SK-N-DZ (cell line): ENCODE data around the gene HID1.

Experiments
- DNase-seq: peaks from one replicate; pipeline ENCODE4 v3.0.0-alpha.2; 2015; ENCODE audit warnings: low spot score

Gene HID1

DNA sequence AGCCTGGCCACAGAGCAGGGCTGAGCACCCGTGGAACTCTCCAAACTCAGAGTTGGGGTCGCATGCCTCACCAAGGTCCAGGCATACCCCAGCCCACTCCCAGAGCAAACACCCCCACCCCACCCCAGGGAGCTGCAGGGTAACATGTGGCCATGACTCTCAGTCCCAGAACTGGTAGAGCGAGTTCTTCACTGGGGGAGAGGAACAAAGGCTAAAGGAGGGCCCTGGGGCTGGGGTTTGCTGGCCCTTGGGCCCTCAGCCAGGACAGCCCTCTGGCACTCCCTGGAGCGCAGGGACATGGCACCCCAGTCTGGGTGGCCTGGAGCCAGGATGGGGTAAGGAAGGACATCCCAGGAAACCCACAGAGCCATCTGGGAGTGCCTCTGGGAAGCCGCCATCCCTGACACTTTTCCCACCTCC lies 4.2 kb downstream of the HID1 start:
- DNase-seq, result no peak

DNA sequence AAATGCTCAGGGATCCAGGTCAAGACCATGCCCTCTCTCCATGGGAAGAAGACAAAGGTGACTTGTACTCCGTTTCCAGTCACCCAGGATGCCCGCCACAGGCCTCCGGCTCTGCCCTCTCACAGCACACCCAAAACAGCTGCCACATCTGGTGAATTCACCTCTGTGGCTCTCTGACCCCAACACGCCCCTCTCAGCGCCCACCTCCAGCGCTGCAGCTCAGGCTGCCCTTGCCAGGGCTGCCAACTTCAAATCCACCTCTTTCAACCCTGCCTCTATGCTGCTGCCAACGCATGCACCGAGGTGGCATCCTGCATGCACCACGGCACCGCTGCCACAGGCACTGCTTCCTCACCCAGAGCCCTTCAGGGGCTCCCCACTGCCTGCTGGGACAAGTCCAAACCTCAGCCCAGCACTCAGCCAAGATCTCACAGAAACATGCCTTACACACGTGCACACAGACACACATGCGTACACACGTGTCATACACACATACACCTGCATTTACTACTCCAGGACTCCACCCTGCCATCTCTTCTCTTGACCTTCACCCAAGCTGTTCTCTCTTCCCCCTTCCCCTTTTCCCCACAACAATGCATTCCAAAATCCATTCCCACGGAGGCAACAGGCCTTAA lies 7.5 kb downstream of the HID1 start:
- no peak for DNase-seq

DNA sequence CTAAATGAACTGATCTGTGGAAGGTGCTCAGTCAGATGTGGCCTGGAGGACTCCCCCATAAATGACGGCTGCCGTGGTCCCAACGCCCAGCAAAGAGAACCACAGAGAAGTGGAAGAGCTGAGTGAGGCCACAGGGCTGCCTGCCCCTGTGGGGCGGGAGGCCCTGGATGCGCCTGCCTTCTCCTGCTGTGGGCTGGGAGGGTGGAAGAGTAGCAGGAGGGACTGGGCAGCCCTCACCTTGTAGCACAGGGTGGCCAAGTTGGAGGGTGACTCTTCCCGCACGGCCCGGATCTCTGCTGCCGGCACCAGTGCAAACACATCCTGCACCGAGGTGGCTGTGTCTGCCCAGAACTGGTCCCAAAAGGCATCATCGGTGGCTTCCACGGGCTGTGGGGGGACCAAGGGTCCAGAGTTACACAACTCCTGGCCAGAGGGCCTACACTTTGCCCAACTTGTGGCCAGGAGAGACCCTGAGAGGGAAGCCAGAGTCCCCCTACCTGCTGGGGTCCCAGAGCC lies 8.3 kb downstream of the HID1 start:
- DNase-seq, result no peak

DNA sequence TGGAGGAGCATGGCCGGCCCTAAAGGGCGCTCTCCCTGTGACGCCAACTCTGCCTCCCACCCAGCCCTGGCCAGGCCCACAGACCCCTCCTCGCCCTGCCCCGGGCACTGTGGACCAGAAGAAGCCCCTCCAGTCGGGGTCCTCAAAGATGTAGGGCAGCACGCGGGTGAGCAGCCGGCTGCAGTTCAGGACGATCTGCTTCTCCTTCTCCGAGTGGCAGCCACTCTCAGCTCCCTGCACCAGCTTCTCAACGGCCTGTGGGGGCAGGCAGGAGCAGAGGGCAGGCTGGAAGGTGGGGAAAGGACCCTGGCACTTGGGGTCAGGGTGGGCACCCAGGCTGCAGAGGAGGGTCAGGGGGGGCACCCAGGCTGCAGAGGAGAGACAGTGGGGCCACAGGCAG lies 8.9 kb downstream of the HID1 start:
- peak; percentile 51 for DNase-seq

DNA sequence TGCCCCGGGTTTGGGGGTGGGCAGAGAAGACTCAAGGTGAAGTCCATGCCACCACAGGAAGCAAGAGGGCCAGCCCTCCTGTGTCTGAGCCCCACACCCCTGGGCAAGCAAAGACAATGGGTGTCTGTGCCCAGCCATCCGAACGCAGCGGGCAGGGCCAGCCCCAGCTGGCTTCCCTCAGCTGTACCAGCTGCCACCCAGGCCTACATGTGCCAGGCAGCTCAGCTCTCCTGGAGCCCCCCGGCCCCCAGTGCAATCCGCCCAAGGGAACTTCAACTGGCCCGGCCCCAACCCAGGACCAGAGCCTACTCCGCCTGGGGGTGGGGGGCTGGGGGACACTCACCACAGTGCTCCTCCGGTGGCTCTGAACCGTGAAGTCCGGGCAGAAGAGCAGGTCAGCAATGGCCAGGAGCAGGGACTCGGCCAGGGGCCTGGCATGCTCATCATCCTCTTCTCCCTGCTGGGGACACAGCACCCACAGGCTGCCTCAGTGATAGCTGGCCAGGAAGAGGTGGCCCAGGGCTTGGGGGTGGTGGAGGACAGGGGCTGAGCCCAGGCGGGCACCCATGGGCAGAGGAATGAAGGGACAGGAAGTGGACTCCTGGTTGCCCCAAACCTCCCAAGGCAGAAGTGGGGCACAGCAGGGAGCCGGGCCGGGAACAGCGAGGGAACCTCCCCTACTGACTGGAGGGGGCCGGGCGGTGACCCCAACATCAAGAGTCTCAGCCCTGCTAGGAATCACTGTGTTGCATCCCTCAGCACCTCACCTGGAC lies 9.8 kb downstream of the HID1 start:
- no peak for DNase-seq

DNA sequence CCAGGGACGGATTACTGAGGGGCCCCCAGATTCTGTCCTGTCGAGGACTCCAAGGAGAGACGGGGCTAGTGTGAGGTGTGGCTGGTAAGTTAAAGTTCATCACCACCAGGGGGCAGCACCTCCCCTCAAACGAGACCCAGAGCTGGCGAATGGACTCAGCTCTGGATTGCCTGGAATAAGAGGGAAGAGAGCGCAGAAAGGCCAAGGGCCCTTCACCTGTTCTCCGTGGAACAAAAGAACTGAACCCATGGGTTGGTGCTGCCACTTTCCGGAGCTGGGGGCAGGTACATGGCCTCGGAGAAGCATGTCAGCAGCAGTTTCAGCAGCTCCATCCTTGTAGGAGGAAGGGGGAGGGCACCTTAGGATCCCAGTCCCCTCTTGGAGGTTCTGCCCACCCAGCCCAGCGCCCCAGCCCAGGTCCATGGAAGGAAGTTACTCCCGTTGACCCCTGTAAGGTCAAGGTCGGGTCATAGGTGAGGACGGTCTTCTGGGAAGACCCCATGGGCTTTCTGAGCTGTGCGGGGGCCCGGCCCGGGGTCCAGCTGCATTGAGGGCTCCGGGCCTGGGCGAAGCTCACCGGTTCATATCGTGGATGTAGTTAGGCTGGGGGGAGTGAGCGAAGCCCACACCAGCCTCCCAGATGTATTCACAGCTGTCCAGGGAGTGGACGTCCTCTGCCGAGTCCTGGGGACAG lies 10.8 kb downstream of the HID1 start:
- peak; percentile 90 for DNase-seq

DNA sequence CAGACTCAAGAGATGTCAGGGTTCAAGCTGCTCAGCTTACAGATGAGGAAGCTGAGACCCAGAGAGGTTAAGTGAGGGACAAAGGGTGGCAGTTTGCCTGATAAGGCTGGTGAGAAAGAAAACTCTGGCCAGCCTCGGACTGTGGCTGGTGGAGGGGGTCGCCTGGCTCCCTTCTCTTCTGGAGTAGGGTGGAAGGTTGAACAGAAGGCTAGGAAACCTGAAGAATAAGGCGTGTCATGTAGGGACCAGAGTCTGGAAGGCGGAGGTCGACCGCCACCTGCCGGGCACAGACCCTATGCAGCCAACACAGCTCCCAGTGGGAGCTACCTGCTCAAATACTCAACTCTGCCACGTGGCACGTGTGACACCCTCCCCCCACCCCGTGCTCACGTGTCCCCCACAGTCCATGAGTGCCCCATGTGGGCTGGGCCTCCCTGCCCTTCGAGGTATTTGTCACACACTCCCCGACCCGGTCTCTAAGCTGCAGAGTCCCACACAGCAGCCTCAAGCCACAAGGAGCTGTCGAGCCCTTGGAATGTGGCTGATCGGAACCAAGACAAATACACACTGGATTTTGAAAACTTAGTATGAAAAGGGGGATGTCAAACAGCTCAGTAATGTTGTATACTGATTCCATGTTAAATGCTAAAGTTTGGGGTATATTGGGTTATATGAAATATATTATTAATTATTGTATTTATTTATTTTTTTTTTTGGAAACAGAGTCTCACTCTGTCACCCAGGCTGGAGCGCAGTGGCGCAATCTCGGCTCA lies 11.8 kb downstream of the HID1 start:
- DNase-seq, result peak; percentile 85

DNA sequence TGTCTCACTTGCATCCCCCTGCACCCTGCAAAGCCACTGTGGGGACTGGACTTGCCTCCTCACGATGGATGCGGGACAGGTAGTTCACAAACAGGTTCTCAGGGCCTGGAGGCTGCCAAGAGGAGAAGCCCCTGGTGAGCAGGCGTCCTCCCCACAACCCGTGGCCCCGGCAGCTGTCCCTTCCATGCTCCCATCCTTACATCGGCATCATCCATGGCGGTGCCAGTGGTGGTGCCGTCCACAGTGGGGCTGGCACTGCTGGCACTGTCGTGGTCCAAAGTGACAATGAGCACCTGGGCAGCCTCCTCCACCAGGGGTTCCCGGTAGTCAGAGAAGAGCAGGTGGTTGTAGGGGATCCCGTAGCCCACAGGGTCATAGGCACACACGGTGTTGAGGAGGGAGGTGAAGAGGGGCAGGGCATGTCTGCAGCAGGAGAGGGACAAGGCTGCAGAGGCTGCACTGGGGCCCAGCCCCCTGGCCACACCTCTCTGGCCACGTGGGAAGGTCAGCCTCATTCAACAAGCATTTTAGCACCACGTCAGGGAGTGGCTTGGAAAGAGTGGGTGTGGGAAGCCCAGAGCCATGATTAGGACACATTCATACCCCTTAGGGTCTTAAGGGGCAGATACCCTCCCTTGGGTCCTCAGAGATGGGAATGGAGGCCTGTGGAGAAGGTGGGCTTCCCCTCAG lies 12.6 kb downstream of the HID1 start:
- DNase-seq, result no peak

DNA sequence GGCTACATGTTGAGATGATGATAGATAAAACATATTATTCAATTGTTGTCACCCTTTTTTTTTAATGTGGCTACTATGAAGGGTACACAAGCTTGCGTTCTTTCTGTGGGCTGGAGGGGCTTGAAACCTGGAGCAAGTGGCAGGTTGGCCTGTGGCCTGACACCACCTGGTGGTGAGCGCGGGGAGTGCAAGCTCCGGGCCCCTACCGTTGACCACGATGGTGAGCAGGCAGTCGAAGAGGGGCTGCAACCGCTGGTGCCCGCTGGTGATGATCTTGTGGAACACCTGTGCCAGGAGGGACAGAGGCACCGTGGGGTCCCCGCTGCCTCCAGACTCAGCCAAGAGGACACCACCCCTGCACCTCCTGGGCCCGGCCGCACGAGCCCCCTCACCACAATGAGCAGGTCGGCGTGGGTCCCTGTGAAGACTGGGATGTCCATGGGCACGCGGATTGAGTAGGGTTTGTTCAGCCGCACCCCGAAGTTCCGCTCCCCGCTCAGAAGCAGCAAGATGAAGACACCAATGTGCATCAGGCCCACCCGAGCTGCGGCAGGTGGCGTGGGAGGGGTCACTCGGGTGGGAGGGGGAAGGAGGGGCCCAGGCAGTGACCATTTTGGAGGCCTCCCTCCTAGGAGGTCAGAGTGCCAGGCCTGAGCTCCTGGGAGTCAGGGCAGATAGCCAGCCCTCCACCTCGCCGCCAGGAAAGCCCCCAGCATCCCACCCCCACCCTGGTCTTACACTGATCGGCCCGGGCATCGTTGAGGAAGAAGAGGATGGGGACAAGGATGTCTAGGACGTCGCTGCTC lies 14.4 kb downstream of the HID1 start:
- DNase-seq, result peak; percentile 74

DNA sequence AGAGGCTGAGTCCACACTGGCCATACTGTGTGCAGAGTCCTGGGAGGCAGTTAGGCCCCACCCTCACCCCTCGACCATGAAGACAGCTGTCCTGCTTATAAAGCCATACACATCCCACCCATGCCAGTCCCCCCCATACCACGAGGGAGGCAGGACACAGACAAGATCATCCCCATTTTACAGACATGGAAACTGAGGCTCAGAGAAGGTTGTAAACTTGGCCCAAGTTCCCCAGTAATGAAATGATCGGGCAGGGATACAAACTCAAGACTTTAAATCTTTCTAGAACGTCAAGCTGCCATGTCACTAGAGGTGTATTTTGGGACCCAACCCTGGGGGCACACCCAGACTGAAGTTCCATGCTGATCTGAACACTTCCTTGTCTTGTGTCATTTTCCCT lies 16.5 kb downstream of the HID1 start:
- DNase-seq, result no peak

DNA sequence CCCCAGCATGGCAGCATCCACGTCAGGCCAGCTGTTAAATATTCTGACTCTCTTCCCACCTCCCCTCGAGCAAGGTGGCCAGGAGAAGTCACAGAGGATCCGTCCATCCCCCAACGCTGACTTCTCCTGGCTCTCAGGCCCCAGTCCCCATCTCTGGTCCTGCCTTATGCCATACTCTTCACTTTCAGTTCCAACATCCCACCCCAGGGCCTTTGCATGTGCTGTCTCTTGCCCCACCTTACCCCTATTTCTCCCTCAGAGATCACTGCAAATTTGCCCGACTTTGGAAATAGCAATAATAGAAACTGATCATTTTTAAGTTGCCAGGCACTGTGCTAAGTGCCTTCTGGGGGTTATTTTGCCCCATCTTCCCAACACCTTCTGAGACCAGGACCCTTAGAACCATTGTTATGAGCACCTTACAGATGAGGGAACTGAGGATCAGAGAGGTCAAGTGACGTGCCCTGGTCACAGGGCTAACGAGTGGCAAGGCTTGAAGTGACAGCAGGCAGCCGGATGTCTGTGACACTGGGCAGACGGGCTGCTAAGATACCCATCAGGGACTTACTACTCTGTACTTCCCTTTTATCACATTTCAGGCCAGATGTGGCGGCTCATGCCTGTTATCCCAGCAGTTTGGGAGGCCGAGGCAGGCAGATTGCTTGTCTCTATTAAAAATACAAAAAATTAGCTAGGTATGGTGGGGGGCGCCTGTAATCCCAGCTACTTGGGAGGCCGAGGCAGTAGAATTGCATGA lies 17.7 kb downstream of the HID1 start:
- DNase-seq, result no peak

DNA sequence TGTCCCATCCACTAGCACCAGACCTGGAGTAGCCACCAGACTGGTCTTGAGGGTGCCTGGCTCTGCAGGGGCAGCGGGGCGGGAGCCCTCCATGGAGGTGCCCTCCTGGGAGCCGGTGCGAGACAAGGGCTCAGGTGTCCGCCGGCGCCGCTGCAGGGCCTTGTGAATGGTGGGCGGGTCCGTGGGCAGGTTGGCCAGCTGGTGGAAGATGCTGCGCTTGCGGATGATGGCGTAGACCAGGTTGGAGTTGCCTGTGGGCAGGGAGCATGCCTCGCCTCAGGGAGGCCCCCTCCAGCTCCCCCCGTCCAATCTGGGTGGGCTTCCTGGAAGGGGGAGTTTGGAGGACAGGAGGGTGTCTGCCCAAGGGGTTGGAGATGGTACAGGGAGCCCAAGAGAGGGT lies 18.4 kb downstream of the HID1 start:
- no peak for DNase-seq

DNA sequence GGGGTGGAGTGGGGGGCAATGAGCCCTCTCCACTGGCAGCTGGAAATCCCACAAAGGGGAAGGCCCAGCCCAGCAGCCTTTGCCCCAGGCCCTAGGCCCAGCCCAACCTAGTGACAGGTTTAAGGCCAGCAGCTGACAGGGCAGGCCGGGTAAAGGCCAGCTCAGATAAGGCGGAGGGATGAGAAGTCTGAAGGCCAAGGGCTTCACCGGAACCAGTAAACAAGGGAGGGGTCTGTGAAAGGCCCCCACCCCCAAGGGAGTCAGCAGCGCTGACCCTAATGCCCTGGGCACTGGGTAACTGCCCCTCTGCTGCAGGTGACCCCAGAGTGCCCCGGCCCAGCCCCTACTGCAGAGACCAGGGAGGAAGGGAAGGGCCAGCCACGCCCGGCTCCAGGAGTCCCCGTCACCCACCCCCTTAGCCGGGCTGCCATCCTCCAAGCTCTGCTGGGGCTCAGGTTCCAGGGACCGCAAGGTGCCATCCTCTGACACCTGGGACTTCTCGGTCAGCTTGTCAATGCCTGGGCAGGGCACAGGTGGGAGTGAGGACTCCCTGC lies 19.3 kb downstream of the HID1 start:
- DNase-seq, result no peak

DNA sequence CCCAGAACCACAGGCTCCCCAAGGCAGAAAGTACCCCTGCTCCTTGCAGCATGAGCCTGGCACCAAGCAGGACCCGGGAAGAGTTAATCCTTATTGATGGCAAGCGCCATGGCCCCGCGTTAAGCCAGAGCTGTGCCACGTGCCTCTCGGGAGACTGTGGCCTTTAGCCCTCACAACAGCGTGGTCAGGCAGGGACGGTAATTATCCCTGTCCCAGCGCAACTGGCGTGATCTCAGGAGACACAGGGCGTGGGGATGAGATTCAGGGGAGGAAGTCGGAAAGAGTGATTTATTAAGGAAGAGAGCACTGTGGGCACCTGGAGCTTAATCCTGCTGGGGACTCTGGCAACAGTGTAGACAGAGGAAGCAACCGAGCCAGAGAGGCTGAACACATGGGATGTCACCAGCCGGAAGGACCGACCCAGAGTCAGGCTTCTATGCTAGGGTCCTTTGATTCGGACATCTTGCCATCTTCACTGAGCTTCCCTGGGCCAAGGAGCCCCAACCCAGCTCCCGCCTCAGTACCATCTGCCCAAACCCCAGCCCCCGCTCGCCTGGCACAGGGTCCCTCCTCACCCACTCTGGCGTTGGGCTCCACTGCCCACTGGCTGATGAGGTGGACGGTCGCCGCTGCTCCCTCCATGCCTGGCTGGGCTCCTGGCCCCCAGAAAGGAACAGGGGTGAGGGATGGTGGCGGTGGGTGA lies 20.0 kb downstream of the HID1 start:
- no peak for DNase-seq

DNA sequence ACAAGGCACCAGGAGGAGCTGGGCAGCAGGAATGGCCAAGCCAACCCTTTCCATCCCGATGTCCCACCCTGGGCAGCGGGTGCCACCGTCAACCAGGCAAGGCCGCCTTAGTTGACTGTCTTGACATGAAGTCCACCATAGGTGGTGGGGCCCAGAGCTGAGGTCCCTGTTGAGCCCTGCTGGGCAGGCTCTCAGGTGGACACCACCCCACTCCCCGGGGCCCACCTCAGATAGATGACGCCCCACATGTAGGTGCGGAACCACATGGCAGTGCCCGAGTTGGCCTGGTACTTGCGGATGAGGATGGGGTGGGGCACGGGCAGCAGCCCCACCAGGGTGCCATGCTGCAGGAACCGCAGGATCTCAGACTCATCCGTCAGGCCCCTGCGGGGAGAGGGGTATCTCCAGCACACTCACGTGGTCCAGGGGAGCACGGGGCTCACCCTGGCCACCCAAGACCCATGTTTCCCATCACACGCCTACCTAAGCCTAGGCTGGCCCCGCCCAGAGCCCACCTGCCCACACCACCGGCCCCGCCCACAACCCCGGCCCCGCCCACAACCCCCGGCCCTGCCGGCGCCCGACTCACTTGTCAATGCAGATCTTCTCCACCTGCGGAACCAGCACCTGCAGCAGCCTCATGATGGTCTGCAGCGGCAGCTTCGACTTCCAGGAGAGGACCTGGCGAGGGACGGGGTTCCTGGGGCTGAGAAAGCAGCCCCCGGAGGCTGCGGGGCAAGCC lies 20.7 kb downstream of the HID1 start:
- no peak for DNase-seq

DNA sequence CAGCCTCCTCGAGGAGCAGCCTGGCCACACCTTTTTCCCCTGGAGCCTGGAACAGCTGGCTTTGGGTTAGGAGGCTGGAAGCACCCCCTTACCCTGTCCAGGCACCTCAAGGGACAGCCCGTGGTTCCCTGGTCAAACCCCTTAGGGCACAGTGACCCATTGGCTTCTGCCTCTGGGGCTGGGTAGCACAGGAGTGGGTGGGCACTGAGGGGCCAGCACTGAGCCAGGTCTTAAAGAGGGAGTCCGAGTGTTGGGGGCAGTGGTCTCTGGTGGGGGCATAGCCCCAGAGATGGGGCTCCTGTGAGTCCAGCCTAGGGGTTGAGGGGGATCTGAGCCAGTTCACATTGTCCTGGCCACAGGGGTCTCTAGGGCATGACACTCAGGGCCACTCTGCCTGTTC lies 21.5 kb downstream of the HID1 start:
- no peak for DNase-seq

DNA sequence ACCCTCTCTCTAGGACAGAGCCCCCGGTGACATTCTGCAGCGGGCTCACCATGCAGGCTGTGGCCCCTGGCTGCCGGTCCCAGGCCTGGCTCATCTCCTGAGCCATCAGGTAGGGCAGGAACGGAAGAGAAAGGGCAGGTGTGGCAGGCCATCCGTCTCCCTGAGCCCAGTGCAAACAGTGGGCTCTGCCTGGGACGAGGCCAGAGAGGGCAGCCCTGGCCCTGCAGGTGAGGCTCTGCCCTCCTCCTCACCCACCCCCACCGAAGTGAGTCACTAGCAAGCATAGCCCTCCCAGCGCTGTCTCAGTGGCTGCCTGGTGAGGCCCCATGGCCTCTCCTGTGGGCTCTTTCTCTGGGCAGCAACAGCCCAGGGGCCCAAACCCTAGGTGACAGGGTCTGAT lies 22.4 kb downstream of the HID1 start:
- no peak for DNase-seq
